ENCODE results near the gene MYRIP. TPM values are rescaled to one million over a fixed set of nuclear protein-coding genes. Genes with fewer than 3 reads are reported as not detected.

Gene MYRIP
- total RNA-seq, 4 donors from 2014 or later: 1.4 to 4.4 (median 2.8) TPM

DNA sequence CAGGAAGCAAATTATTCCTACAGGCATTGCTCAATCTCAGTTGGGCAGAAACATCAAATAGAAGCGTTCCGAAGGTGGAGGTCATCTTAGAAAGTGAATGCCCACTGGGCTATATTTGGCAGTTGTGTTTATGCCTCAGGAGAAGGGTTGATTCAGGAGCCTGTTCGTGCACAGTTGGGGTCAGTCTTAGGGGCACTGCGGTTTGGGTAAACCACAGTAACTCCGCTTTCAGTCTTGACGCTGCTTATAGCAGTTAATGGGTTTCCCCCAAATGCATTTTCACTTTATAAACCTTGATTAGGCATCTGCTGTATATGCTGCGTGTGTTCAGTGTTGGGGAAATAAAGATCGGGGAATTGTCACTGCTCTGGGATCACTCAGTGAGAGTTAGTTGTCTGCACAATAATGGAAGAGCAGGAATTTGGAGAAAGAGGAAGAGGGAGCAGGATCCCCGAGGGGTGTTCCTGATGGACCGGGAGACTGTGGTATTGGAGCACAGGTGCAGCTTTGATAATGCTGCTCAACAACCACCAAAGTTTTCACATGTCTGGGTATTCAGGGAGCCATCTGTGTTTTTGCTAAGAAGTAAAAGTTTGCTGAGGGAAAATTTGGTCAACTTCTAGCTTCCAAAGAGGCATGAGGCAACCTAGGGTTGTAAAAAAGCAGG is 375.8 kb downstream of the MYRIP start:
- Histone ChIP-seq H3K4me3 (no peak overlapping the region), H3K27me3 (no peaks in the 10 kb centered on the region), H3K27ac (no peak overlapping the region), H3K4me1 (peaks cover 19% of the 10 kb centered on the region), H3K36me3 (no peaks in the 10 kb centered on the region), H3K9me3 (no peaks in the 10 kb centered on the region)
- no peak for TF ChIP-seq POLR2AphosphoS5 (IDR thresholded peaks at IDR 0.05)
- no peak for TF ChIP-seq EP300 (IDR thresholded peaks at IDR 0.05)
- no peak for TF ChIP-seq CTCF (IDR thresholded peaks at IDR 0.05)
- TF ChIP-seq POLR2A (IDR thresholded peaks at IDR 0.05): no peak
- no peak for DNase-seq (ENCODE audit: low spot score in 2 of 2)
- WGBS: 84% methylated on average over 9 of the region's 10 CpGs

GRCh38 chr3:40186508-40186907 is 377.1 kb downstream of the MYRIP start:
- DNase-seq (ENCODE audit: low spot score in 2 of 2): no peak
- Histone ChIP-seq H3K4me3 (no peak overlapping the region), H3K36me3 (no peaks in the 10 kb centered on the region), H3K27ac (no peak overlapping the region), H3K4me1 (peaks cover 19% of the 10 kb centered on the region), H3K9me3 (no peaks in the 10 kb centered on the region), H3K27me3 (no peaks in the 10 kb centered on the region)
- no peak for TF ChIP-seq POLR2AphosphoS5 (IDR thresholded peaks at IDR 0.05)
- WGBS: 30% methylated on average over 2 of the region's 2 CpGs

DNA sequence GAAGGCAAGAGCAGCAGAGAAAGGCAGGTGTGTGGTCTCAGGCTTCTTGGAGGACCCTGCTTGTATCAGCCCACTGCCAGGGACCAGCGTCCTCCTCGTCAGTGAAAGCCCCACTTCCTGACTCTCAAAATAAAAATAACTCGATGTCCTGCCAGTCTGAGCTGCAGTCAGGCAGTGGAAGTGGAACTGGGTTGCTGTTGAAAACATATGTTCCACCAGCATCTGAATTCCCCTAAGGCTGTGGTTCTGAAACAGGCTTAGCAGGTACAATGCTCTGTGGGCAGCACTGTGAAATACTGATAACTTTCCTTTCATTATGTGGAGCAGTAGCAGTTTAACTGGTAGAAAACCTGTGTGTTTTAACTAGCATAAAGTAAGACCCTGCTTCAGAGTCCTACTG is 378.5 kb downstream of the MYRIP start:
- WGBS: 37% methylated on average over 3 of the region's 3 CpGs
- H3K27ac ChIP-seq: peak overlapping the region; percentile 20
- H3K4me3 ChIP-seq: no peak overlapping the region
- no peaks in the 10 kb centered on the region for H3K27me3 ChIP-seq
- H3K9me3 ChIP-seq: no peaks in the 10 kb centered on the region
- H3K4me1 ChIP-seq: peaks cover 19% of the 10 kb centered on the region
- no peak for DNase-seq (ENCODE audit: low spot score in 2 of 2)
- no peaks in the 10 kb centered on the region for H3K36me3 ChIP-seq
- no peak for TF ChIP-seq EP300 (IDR thresholded peaks at IDR 0.05)
- TF ChIP-seq POLR2AphosphoS5 (IDR thresholded peaks at IDR 0.05): no peak
- no peak for TF ChIP-seq CTCF (IDR thresholded peaks at IDR 0.05)
- TF ChIP-seq POLR2A (IDR thresholded peaks at IDR 0.05): no peak

GRCh38 chr3:40189118-40189517 is 379.7 kb downstream of the MYRIP start:
- DNase-seq (ENCODE audit: low spot score in 2 of 2): no peak
- Histone ChIP-seq H3K4me1 (peaks cover 19% of the 10 kb centered on the region), H3K9me3 (no peaks in the 10 kb centered on the region), H3K4me3 (no peak overlapping the region), H3K36me3 (no peaks in the 10 kb centered on the region), H3K27ac (no peak overlapping the region), H3K27me3 (no peaks in the 10 kb centered on the region)
- WGBS: 64% methylated on average over 3 of the region's 3 CpGs
- TF ChIP-seq EP300 (IDR thresholded peaks at IDR 0.05) (no peak), POLR2A (IDR thresholded peaks at IDR 0.05) (no peak)

- H3K27me3 ChIP-seq: no peaks in the 10 kb centered on the region
- H3K36me3 ChIP-seq: no peaks in the 10 kb centered on the region
- H3K27ac ChIP-seq: no peak overlapping the region
- H3K4me1 ChIP-seq: peaks cover 19% of the 10 kb centered on the region
- 98% methylated on average over 8 of the region's 13 CpGs for WGBS
- DNase-seq (ENCODE audit: low spot score in 2 of 2): no peak
- H3K4me3 ChIP-seq: no peak overlapping the region
- TF ChIP-seq EP300 (IDR thresholded peaks at IDR 0.05): no peak
- TF ChIP-seq POLR2A (IDR thresholded peaks at IDR 0.05): no peak
- no peak for TF ChIP-seq POLR2AphosphoS5 (IDR thresholded peaks at IDR 0.05)
- no peak for TF ChIP-seq CTCF (IDR thresholded peaks at IDR 0.05)
- H3K9me3 ChIP-seq: no peaks in the 10 kb centered on the region
Observed at GRCh38 chr3:40190056-40190455, 380.6 kb downstream of the MYRIP start.

DNA sequence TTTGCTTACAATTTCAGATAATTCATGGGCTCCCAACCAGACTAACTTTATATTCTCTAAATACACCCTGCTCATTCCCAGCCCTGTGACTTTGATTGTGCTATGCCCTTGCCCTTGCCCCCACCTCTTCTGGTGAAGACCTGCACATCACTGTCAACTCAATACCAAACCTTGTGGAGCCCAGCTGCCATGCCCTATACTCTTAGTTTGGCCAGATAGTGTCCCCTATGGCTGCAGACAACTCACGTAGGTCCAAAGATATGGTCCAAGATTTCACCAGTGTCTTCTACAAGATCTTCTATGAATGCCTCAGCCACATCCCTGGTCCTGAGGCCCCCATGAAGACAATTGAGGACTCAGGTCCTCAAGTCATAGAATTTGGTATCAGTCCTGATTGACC is 381.8 kb downstream of the MYRIP start:
- no peaks in the 10 kb centered on the region for H3K27me3 ChIP-seq
- no peak overlapping the region for H3K4me3 ChIP-seq
- TF ChIP-seq CTCF (IDR thresholded peaks at IDR 0.05) (no peak), POLR2A (IDR thresholded peaks at IDR 0.05) (no peak), EP300 (IDR thresholded peaks at IDR 0.05) (no peak), POLR2AphosphoS5 (IDR thresholded peaks at IDR 0.05) (no peak)
- WGBS: 91% methylated on average over 1 of the region's 1 CpG
- H3K27ac ChIP-seq: no peak overlapping the region
- no peak for DNase-seq (ENCODE audit: low spot score in 2 of 2)
- H3K4me1 ChIP-seq: peaks cover 18% of the 10 kb centered on the region
- no peaks in the 10 kb centered on the region for H3K9me3 ChIP-seq
- H3K36me3 ChIP-seq: no peaks in the 10 kb centered on the region

All from suprapubic skin (tissue), 4 donors.